DMS 273 (cell line): ENCODE results near the gene TTC33.
"Not testable (repeated sequence)": the region's sequence is repeated elsewhere in the genome, so short reads cannot be mapped to it uniquely, and the experiment has no call there.

Experiments used
- DNase-seq: peaks from one replicate; lab custom pipeline; 2025; ENCODE audit not compliant: unreplicated experiment; lab: John Stamatoyannopoulos, UW

TTC33 gene

GRCh38 chr5:40572937-40573336 is 182.8 kb downstream of the TTC33 start:
- no peak for DNase-seq

- DNase-seq = no peak
Measured at GRCh38 chr5:40572391-40572790, 183.4 kb downstream of the TTC33 start.

DNA sequence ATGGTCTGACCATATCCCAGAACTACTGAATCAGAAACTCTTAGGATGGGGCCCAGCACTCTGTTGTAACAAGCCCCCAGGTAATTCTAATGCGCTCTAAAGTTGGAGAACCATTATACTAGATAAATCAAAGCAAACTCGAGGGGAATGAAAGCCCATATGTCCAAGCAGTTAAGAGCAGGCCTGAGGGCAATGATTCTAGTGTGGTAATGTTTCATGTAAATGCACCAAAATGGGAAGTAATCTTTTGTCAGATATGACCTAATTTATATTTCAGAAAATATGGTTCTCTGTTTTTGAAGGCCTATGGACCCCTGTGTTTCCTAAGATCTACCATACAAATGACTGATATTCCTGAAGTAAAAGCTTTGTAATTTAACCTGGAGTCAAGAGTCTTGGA is 184.0 kb downstream of the TTC33 start:
- no peak for DNase-seq

DNA sequence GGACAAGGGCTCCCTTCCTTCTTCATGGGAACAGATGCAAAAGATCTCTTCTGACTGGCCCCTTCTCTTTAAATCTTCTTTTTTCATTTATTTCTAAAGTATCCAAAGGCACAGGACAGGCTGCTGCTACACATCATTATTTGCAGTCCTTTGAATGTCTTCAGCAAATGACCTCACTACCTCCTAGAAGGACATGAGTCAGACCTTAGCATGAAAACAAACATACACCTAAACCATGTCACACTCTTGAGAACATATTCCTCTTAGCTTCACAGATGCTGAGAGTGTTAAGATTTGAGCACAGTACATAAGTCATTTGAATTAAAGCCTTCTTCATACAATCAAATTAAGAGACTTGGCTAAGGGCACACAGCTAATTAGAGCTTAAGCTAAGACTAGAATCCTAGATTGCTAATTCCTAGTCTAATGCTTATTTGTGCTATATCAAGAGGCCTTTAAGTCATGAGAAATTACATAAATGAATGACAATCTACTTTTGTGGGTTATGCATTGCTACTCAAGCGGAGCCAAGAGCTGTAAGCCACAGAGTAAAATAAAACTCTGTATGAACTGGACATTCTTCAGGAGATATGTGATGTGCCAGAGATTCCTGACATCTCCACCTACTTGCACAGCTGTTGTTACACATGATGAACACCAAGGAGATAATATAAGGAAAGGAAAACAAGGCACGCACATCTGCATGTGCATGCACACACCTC is 185.2 kb downstream of the TTC33 start:
- DNase-seq = no peak

- no peak for DNase-seq
Measured at GRCh38 chr5:40569546-40570270, 186.1 kb downstream of the TTC33 start.

DNA sequence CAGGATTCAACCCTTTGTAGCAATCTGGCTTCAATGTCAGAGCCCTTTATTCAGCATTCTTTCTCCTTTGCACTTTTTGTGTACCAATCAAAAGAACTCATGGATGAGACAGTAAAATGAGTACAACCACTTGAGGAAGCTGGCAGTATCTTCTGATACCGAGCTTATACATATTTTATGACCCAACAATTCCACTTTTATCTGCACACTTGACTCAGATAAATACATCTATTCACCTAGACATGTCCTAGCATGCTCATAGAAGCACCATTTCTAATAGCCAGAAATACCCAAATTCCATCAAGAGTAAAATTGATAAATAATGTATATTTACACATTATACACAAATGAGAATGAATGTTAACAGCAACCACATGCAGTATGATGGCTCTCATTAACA is 187.2 kb downstream of the TTC33 start:
- no peak for DNase-seq

DNA sequence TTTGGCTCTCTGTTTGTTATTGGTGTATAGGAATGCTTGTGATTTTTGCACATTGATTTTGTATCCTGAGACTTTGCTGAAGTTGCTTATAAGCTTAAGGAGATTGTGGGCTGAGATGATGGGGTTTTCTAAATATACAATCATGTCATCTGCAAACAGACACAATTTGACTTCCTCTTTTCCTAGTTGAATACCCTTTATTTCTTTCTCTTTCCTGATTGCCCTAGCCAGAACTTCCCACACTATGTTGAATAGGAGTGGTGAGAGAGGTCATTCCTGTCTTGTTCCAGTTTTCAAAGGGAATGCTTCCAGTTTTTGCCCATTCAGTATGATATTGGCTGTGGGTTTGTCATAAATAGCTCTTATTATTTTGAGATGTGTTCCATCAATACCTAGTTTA is 192.6 kb downstream of the TTC33 start:
- not testable (repeated sequence) for DNase-seq

DNA sequence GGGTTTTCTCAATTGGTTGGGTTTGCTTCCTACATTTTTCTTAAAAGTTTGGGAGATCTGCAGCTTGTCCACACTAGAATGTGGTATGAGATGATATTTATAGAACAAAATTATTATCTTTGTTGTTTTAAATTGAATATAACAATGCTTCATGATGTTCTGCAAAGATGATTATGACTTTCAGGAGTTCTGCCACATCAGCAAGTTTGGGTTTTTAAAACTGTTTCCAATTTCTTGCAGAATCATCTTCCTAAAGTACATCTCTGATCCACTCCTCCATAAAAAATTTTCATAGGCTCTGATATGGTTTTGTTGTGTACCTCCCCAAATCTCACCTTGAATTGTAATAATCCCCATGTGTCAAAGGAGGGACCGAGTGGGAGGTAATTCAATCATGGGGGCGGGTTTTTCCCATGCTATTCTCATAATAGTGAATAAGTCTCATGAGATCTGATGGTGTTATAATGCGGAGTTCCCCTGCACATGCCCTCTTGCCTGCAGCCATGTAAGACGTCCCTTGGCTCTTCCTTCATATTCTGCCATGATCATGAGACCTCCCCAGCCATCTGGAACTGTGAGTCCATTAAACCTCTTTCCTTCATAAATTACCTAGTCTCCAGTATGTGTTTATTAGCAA is 195.2 kb downstream of the TTC33 start:
- DNase-seq = no peak

DNA sequence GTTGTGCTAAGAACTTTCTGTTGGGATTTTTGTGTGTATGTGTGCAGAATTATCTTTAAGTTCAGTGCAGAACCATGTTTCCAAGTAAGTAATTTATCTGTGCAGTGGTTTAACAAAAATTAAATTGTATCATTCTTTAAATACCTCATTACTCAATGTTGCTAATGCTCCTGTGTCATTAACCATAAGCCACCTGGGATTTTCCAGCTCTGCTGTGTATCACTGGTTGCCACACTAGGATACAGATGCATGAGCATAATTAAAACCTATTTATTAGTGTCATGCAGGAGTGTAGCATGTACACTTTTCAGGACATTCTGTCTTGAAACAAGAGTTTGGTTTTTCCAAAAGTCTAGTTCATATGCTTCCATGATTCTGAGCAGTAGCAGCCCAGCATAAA is 196.5 kb downstream of the TTC33 start:
- DNase-seq = no peak

DNA sequence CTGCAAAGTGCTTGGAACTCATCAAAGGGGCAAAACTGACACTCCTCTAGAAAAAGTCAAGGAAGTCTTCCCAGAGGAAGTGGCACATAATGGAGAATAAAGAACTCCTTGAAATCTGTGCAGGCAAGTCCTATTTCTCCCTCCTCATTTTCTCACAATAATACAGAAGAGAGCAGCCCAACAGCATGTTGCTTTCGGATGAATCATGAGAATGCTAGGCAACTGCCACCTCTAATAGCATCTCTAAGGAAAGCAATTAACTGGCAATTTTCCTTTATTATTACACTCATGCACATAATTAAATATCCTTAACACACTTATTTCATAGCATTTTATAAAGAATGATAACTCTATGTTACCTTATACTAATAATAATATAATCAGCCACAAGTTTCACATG is 198.3 kb downstream of the TTC33 start:
- DNase-seq = no peak

- DNase-seq = no peak
Measured at GRCh38 chr5:40556811-40557210, 198.9 kb downstream of the TTC33 start.

DNA sequence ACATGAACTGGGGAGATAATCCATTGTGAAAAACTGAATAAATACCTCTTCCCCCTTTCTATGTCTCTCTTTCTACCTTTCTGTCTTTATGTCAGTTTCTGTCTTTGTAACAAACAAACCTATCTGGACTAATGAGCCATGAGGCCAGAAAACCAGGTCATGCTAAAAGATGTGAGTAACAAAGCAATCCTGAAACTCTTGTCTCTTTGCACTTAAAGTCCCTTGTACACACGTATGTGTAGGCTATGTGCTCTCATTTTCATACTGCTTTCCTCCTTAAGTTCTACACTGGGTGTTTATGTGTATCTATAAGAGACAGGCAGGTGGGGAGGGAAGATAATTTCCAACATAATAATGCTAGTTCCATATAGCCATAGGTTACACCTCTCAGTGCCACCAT is 199.9 kb downstream of the TTC33 start:
- DNase-seq = no peak

GRCh38 chr5:40554813-40555212 is 200.9 kb downstream of the TTC33 start:
- no peak for DNase-seq

- no peak for DNase-seq
Measured at GRCh38 chr5:40554054-40554453, 201.7 kb downstream of the TTC33 start.

GRCh38 chr5:40552981-40553380 is 202.8 kb downstream of the TTC33 start:
- DNase-seq = no peak

- no peak for DNase-seq
Measured at GRCh38 chr5:40551496-40552491, 204.0 kb downstream of the TTC33 start.

- no peak for DNase-seq
Measured at GRCh38 chr5:40550481-40550880, 205.3 kb downstream of the TTC33 start.

DNA sequence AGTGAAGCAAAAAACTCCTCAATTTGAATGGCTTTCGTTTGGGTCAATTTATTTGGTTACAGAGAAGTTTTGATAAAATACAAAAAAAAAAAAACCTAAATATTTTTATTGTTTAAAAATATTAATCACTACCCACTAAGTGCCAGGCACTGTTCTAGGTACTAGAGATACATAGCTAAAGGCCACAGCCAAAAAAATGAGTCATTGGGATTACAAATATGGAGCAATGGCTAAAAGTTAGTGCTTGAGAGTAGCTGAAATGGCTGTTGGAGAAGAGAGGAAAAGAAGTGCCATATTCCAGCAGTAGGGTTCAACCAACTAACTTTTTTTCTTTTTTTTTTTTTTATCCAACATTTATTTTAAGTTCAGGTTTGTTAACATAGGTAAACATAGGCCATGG is 206.1 kb downstream of the TTC33 start:
- DNase-seq = no peak

DNA sequence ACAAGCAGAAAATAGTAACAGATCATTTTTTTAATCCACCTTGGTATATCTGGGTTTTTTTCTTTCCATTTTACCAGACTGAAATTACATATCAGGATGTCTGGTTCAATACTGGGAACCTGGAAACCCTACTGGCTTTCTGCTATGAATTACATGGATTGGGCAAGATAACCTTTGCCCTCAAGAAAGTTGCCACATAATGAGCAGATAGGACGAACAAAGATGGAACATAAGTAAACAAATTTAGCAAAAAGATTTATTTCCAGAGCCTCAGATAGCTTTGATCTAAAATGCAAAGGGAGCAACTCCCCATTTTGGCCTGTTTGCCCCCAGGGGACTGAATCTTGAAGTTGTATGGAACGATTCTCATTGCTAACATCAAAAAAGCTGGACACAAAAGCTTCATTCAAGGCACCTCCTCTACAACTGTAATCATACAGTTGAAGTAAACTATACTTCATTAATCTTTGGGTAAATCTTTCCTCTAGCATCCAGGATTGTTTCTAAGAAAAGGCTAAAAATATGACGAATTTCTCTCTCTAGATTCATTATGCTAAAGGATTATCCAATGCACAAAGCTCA is 207.7 kb downstream of the TTC33 start:
- no peak for DNase-seq

- no peak for DNase-seq
Measured at GRCh38 chr5:40547557-40547956, 208.2 kb downstream of the TTC33 start.

DNA sequence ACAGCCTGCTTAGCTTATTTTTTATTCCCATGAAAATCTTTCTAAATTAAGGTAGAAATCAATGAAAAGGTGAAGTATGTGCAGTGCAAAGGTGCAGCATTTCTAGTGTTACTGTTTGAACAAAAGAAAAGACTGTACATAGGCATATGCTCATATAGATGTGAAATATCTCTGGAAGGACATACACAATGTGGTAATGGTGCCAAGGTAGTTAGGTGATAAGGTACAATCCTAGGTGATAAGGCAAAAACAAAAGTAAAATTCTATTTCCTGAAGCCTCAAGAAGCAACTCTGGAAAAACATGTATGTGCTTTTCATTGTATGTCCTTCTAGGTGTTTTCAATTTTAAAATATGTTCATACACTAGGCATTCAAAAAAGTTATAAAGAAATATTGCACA is 215.5 kb downstream of the TTC33 start:
- no peak for DNase-seq
